HFFc6 (cell line): ENCODE results near the gene VPS50. TPM values are rescaled to one million over a fixed set of nuclear protein-coding genes. Genes with fewer than 3 reads are reported as not detected.

Experiments used
- DNase-seq: peaks from one replicate; pipeline ENCODE4 v3.0.0-alpha.2; 2018
- H3K27ac Mint-ChIP-seq: 2 replicates; pipeline ENCODE4 v1.8.0; 2020; ENCODE audit warnings: mild to moderate bottlenecking, mixed read lengths
- H3K27me3 Mint-ChIP-seq: 2 replicates; pipeline ENCODE4 v1.8.0; 2021; ENCODE audit warnings: mild to moderate bottlenecking, moderate library complexity, mixed read lengths; ENCODE audit not compliant: insufficient read depth
- H3K36me3 Mint-ChIP-seq: 2 replicates; pipeline ENCODE4 v1.8.0; 2021; ENCODE audit warnings: low read depth, mixed read lengths
- H3K4me1 Mint-ChIP-seq: 2 replicates; pipeline ENCODE4 v1.8.0; 2020; ENCODE audit warnings: low read depth, mixed read lengths
- H3K4me3 Mint-ChIP-seq: 2 replicates; pipeline ENCODE4 v1.8.0; 2020; ENCODE audit warnings: mild to moderate bottlenecking, moderate library complexity, mixed read lengths
- H3K9me3 Mint-ChIP-seq: 2 replicates; pipeline ENCODE4 v1.8.0; 2020; ENCODE audit warnings: mild to moderate bottlenecking, mixed read lengths
- total RNA-seq, 6 experiments: library from RNA; stranded (reverse); fragmentation: NEBNext Ultra II Directional; extraction: Animal tissue kit (Norgen Biotek cat#: 25700); gene quantifications; 2 replicates in 1 of 6; 3 replicates in 5 of 6; pipeline ENCODE4 v1.2.3, GENCODE V29; 2021
- TF ChIP-seq, protein P1 (sequence below): fragments of 200-600 bp; sonication (generic); IDR thresholded peaks from 2 replicates; pipeline ENCODE4 v1.5.0; 2021; ENCODE audit warnings: antibody characterized with exemption, mild to moderate bottlenecking

The VPS50 gene
- total RNA-seq, 6 experiments from 2014 or later: 17.0 to 20.3 (median 19.1) TPM

DNA sequence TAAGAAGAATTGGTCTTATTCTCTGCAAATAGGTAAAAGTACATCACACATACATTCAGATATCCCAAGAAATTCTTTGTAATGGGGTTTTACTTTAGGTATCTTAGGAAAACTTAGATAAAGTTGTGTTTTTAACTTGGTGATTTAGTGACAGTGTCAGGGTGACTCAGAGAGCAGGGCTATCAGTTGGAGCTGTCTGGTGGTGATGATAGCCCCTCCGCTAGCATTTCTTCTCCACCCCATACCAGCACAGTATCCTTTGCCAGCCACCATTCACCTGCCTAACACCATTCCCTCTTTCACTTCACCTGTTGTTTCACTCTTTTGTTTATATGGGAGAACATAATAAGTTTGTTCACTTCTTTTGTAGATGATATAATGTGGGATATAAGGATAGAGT is 30.4 kb downstream of the VPS50 start:
- no peak for DNase-seq
- Mint-ChIP-seq H3K27me3 (no peaks in the 10 kb centered on the region), H3K4me3 (no peak overlapping the region), H3K27ac (no peak overlapping the region), H3K36me3 (no peaks in the 10 kb centered on the region), H3K9me3 (no peaks in the 10 kb centered on the region), H3K4me1 (peaks cover 7% of the 10 kb centered on the region; the same call in 1 of the 2 replicates)
- TF ChIP-seq, protein P1, sequence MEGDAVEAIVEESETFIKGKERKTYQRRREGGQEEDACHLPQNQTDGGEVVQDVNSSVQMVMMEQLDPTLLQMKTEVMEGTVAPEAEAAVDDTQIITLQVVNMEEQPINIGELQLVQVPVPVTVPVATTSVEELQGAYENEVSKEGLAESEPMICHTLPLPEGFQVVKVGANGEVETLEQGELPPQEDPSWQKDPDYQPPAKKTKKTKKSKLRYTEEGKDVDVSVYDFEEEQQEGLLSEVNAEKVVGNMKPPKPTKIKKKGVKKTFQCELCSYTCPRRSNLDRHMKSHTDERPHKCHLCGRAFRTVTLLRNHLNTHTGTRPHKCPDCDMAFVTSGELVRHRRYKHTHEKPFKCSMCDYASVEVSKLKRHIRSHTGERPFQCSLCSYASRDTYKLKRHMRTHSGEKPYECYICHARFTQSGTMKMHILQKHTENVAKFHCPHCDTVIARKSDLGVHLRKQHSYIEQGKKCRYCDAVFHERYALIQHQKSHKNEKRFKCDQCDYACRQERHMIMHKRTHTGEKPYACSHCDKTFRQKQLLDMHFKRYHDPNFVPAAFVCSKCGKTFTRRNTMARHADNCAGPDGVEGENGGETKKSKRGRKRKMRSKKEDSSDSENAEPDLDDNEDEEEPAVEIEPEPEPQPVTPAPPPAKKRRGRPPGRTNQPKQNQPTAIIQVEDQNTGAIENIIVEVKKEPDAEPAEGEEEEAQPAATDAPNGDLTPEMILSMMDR: no peak

DNA sequence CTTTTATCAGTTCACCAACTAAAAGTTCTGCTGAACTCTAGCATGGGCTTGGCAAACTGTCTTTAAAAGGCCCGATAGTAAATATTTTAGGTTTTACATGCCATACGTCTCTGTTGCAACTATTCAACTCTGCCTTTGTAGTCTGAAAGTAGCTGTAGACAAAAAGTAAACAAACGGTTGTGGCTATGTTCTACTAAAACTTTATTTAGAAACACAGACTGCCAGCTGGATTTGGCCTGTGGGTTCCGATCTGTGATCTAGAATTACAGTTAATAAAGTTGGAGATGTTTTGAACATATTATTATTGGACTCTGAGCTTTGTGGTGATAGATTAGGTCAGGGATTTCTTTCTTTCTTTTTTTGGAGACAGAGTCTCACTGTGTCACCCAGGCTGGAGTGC is 33.1 kb downstream of the VPS50 start:
- Mint-ChIP-seq H3K4me1 (peaks cover 7% of the 10 kb centered on the region; the same call in 1 of the 2 replicates), H3K27me3 (no peaks in the 10 kb centered on the region), H3K4me3 (no peak overlapping the region), H3K27ac (no peak overlapping the region), H3K36me3 (no peaks in the 10 kb centered on the region), H3K9me3 (no peaks in the 10 kb centered on the region)
- TF ChIP-seq, protein P1: no peak
- DNase-seq: no peak

DNA sequence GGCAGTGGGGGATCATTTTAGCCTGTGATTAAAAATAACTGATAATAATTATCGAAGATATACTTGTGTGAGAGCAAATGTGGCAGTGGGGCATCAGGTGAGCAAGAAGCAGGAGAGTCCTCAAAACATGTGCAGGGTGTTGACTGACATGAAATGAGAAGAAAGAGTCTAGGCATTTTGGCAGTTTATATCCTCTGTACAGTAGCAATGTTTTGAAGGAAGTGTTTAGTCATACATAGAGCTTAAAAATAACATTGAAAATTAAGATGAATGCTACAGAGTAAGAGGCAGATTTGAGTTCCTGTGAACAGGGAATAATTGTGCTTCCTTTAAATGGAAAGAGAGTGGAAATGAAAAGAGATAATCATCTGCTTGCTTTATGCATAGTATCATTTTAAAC is 47.4 kb downstream of the VPS50 start:
- DNase-seq: no peak
- Mint-ChIP-seq H3K36me3 (peaks cover 3% of the 10 kb centered on the region; the same call in 1 of the 2 replicates), H3K27me3 (no peaks in the 10 kb centered on the region), H3K27ac (peak overlapping the region; percentile 25), H3K9me3 (no peaks in the 10 kb centered on the region), H3K4me1 (peaks cover 12% of the 10 kb centered on the region), H3K4me3 (no peak overlapping the region)
- TF ChIP-seq, protein P1: no peak

DNA sequence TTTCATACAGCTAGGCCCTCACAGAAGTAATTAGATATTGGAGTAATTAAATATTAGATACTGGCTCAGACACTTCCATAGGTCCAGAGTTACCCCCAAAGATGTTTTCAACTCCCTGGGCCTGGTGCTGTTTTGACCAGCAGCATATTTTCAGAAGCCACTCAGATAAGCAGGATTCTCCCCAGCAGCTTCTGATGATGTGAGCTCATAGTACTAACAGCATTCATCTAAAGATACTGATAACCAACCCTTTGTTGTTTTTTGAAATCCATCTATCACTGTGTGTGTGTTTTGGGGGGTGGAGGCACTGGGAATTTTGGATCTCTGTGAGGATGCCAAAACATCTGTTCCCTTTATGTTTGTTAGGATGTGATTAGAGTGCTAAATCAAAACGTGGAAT is 52.7 kb downstream of the VPS50 start:
- H3K27me3 Mint-ChIP-seq: no peaks in the 10 kb centered on the region
- H3K9me3 Mint-ChIP-seq: no peaks in the 10 kb centered on the region
- no peak for DNase-seq
- peaks cover under 1% of the 10 kb centered on the region for H3K4me1 Mint-ChIP-seq
- H3K27ac Mint-ChIP-seq: no peak overlapping the region
- no peak overlapping the region for H3K4me3 Mint-ChIP-seq
- TF ChIP-seq, protein P1: no peak
- H3K36me3 Mint-ChIP-seq: no peaks in the 10 kb centered on the region; the same call in 1 of the 2 replicates

DNA sequence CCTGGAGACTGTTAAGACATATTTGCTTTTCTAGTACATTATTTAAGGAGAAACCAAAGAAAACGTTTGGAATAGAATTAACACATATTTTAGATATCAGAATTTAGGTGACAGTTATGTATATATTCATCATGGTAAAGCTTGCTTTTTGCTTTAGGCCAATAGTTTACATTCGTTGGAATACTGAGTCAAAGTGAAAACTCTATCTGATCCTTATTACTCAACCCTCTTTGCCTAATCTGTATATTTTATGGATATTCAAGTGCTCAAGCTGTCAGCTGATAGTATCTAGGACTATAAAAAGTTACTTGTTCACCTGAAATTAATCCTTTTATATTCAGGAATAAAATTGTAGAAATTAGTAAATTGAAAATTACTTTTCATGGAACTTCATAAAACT is 61.1 kb downstream of the VPS50 start:
- no peak overlapping the region for H3K4me3 Mint-ChIP-seq
- H3K27me3 Mint-ChIP-seq: no peaks in the 10 kb centered on the region; the same call in 1 of the 2 replicates
- H3K36me3 Mint-ChIP-seq: no peaks in the 10 kb centered on the region
- H3K9me3 Mint-ChIP-seq: no peaks in the 10 kb centered on the region
- H3K4me1 Mint-ChIP-seq: peaks cover 7% of the 10 kb centered on the region
- no peak overlapping the region for H3K27ac Mint-ChIP-seq
- TF ChIP-seq, protein P1: no peak
- DNase-seq: no peak

DNA sequence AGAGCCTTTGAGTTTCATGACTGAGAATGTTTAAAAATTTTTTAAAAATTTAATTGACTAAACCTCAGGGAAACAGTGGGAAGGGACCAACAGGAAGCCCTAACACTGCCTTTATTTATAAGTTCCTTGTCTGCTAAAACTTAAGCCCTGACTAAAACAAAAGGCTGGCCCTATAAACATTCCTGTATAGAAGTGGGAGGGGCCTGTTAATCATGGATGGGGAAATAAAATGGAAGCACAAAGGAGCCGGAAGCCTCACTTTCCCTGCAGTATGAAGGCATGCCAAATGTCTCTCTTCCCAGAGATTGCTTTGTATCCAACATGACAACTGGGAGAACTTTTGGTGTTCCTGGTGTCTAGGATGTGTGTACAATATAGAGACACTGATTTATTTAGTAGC is 66.0 kb downstream of the VPS50 start:
- peaks cover 2% of the 10 kb centered on the region; the same call in 1 of the 2 replicates for H3K27me3 Mint-ChIP-seq
- no peaks in the 10 kb centered on the region for H3K36me3 Mint-ChIP-seq

More for the DNA sequence above, 66.0 kb downstream of the VPS50 start:
- peaks cover 18% of the 10 kb centered on the region for H3K4me1 Mint-ChIP-seq
- H3K9me3 Mint-ChIP-seq: no peaks in the 10 kb centered on the region
- H3K4me3 Mint-ChIP-seq: no peak overlapping the region
- no peak for DNase-seq
- TF ChIP-seq, protein P1: no peak
- H3K27ac Mint-ChIP-seq: peak overlapping the region; percentile 9; the same call in 1 of the 2 replicates
